Muscle of arm (tissue), 14 donors: ENCODE results near the gene ZNF398. TPM values are rescaled to one million over a fixed set of nuclear protein-coding genes. Genes with fewer than 3 reads are reported as not detected.
"Not testable (repeated sequence)": the region's sequence is repeated elsewhere in the genome, so short reads cannot be mapped to it uniquely, and the experiment has no call there.

Experiments
- DNase-seq: peaks from one replicate; pipeline ENCODE4 v3.0.0-alpha.2; 2013
- long read RNA-seq, 11 donors: transcript quantifications; one replicate each; lab custom pipeline, GENCODE V29; 2026
- polyA plus RNA-seq, 12 donors: library from polyadenylated mRNA; unstranded; fragments of 120-200 nt; gene quantifications; one replicate each; pipeline ENCODE4 v1.2.1, GENCODE V29; 2013; ENCODE audit not compliant: insufficient read length in 12 of 12

ZNF398 gene, protein sequence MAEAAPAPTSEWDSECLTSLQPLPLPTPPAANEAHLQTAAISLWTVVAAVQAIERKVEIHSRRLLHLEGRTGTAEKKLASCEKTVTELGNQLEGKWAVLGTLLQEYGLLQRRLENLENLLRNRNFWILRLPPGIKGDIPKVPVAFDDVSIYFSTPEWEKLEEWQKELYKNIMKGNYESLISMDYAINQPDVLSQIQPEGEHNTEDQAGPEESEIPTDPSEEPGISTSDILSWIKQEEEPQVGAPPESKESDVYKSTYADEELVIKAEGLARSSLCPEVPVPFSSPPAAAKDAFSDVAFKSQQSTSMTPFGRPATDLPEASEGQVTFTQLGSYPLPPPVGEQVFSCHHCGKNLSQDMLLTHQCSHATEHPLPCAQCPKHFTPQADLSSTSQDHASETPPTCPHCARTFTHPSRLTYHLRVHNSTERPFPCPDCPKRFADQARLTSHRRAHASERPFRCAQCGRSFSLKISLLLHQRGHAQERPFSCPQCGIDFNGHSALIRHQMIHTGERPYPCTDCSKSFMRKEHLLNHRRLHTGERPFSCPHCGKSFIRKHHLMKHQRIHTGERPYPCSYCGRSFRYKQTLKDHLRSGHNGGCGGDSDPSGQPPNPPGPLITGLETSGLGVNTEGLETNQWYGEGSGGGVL
- polyA plus RNA-seq = 10 to 100 TPM in 2 of 12 donors, 1 to 10 TPM in 9, not detected in 1; 4.0 to 12.9 (median 9.1) TPM
- long read RNA-seq, donor 1, partial matches to known transcripts = 7 of 10 reads
- long read RNA-seq, donor 1, other reads (novel, unspliced or antisense) = 0 of 10 reads
- long read RNA-seq, donor 2, partial matches to known transcripts = 0 of 2 reads
- long read RNA-seq, donor 2, other reads (novel, unspliced or antisense) = 0 of 2 reads
- long read RNA-seq, donor 3, partial matches to known transcripts = 0 of 1 reads
- long read RNA-seq, donor 3, other reads (novel, unspliced or antisense) = 0 of 1 reads
- long read RNA-seq, donor 4, partial matches to known transcripts = 0 of 1 reads
- long read RNA-seq, donor 4, other reads (novel, unspliced or antisense) = 0 of 1 reads
- long read RNA-seq, donor 5, partial matches to known transcripts = 0 of 1 reads
- long read RNA-seq, donor 5, other reads (novel, unspliced or antisense) = 0 of 1 reads
- long read RNA-seq, donor 6, partial matches to known transcripts = 0 of 1 reads
- long read RNA-seq, donor 6, other reads (novel, unspliced or antisense) = 0 of 1 reads
- long read RNA-seq, donor 7 = 0 reads
- long read RNA-seq, donor 8, partial matches to known transcripts = 0 of 1 reads
- long read RNA-seq, donor 8, other reads (novel, unspliced or antisense) = 0 of 1 reads
- long read RNA-seq, donor 9, partial matches to known transcripts = 0 of 1 reads
- long read RNA-seq, donor 9, other reads (novel, unspliced or antisense) = 0 of 1 reads
- long read RNA-seq, donor 10, partial matches to known transcripts = 0 of 1 reads
- long read RNA-seq, donor 10, other reads (novel, unspliced or antisense) = 0 of 1 reads
- long read RNA-seq, donor 11, transcript ZNF398-202 (6 exons, 2,860 nt) = major isoform, 5 of 5 reads
- long read RNA-seq, donor 11, partial matches to known transcripts = 0 of 5 reads
- long read RNA-seq, donor 11, other reads (novel, unspliced or antisense) = 0 of 5 reads

DNA sequence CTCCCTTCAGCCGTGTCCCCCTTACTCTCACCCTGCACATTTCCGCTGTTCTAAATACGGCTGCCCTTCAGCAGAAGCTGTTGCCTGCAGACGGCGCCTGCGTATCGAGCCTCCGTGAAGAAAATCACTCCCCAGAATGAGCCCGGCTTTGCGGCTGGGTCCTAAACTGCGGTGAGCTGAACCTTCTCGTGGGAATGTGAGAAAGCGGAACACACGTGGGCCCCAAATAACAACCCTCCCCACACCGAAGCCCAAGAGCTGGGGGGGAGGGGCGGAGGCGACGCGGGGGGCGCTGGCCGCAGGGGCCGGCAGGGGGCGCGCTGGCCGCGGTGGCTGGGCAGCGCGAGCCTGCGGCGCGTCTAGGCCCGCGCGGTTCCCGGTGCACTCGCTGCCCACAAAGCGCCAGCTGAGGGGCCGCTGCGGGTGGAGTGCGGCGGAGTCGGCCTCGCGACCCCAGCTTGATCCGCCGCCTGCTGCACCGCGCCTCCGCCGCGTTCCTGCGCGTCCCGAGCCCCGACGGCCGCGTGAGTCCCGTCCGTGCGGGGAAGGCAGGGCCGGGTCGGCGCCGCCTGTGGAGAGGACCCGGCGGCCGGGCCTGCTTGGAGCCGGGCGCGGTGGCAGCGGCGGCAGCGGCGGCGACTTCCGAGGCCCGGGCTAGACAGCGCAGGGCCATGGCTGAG is at the start of gene ZNF398:
Gene ZNF398, plus strand, starts transcription at position 382 of the 680 bp plus-strand sequence. Its CDS starts 290 bp downstream, at position 672.
- peak; percentile 73 for DNase-seq

- DNase-seq = no peak
Observed at GRCh38 chr7:149099058-149099457, 48.2 kb upstream of the ZNF398 start.

DNA sequence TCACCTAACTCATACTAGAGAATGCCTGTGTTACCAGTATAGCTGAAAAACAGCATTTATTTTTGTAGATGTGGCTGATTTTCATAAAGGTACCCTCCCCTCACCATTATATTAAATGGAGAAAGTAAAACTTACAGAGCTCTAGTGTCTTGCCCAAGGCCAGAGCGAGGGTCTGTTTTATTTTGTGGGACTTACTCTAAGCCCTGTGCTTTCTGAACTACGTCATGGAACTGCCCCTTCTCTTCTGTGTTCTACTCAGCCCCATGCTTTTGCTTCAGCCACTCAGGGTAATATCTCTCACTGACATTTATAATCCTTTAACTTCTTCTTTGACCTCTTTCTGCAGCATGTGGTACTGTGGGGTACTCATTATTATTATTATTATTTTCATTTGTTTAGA is 46.4 kb upstream of the ZNF398 start:
- DNase-seq = no peak

DNA sequence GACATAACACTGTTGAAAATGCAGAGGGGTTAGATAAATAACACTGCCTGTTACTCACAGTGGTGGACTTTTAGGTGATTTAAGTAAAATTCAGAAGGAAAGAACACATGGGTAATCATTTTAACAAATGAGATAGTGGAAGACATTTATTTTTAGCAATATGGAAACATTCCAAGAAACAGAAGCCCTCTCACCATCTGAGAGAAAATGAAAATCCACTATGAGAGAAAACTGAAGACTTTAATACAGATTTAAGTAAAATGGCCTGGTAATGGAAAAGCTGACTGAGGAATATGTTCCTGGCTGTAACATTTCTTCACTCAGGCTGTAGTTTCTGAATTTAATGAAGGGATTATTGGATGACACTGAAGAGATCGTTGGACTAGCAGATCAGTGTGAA is 44.6 kb upstream of the ZNF398 start:
- peak; percentile 28 for DNase-seq

- DNase-seq = no peak
Observed at GRCh38 chr7:149103424-149103823, 43.8 kb upstream of the ZNF398 start.

DNA sequence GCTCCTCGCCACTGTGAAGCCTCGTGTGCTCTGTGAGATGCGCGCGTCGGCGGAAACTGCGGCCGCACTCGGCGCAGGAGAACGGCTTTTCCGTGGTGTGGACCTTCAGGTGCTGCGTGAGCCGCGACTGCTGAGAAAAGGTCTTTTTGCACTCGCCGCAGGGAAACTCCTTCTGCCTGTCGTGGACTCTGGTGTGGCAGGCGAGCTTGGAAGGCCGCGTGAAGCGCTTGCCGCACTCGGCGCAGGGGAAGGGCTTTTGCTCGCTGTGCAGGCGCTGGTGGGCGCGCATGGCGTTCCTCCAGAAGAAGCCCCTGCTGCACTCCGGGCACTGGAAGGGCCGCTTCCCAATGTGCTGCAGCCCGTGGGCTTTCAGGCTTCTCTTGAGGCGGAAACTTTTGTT is 43.0 kb upstream of the ZNF398 start:
- no peak for DNase-seq

DNA sequence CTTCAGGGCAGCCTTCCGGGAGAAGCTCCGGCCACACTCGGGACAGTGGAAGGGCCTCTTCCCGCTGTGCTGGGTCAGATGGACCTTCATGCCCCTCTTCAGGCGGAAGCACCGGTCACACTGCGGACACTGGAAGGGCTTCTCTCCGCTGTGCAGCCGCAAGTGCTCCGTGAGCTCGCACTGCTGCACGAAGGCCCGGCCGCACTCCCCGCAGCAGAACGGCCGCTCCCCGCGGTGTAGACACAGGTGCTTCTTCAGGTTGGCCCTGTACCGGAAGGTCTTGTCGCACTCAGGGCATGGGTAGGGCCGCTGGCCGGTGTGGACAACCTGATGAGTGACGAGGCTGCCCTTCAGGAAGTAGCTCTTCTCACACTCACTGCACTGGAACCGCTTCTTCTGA is 42.5 kb upstream of the ZNF398 start:
- no peak for DNase-seq

GRCh38 chr7:149109969-149110368 is 37.3 kb upstream of the ZNF398 start:
- no peak for DNase-seq

GRCh38 chr7:149125189-149125862 is 21.9 kb upstream of the ZNF398 start:
- no peak for DNase-seq

- DNase-seq = peak; percentile 95
Observed at GRCh38 chr7:149125863-149126661, 21.2 kb upstream of the ZNF398 start, which contains the start of gene ZNF425. Gene ZNF425 (minus strand): TSS chr7:149126324. CDS start chr7:149126213, 111 bp downstream.

DNA sequence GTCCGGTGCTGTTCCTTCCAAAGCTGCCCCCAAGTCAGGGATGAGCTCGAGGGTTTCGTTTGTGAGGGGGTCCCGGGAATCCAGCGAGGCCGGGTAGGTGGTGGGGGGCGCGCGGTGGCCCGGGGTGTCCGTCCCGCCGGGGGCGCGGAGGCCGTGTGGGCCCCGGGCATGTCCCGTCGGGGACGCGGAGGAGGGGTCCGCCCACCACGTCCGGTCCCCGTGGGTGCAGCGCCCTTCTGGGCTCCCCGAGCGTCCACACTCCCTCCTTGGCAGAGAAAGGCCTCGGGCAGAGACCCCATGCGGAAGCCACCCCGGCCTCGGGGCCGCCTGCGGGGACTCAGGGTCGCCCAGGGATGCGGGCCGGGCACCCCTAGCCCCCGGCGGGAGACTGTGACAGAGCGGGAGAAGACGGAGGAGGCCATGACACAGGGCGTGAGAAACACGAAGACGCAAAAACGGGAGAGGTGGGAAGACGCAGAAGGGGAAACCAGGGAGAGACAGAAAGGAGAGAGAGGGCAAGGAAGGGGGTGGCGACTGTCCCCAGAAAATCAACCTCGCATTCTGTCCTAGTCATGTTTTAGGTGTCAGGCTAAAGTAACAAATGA is 20.5 kb upstream of the ZNF398 start:
- peak; percentile 67 for DNase-seq

DNA sequence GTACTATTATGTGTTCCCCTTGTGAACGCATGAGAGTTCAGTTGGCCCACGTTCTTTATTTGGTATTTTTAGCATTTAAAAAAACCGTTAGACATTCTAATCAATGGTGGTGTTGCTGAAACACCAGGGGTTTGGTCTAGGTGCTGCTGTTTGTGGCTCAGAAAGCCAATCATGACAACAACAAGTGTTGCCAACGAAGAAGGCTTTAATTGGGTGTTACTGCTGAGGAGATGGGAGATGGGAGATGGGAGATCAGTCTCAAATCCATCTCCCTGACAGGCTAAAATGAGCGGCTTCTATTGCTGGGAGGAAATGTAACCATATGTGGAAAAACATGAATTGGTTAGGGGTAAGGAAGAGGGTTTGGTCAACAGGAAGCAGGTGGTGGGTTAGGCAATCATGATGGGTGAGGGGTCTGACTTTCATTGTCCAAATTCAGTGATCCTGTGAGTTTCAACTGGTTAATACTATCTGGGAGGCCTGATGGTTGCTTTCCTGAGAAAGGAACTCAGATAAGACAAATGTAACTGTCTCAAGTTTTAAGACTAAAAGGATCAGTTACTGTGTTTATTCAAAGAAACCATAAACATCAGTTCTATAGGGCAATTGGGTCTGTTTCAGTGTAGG is 16.6 kb upstream of the ZNF398 start:
- DNase-seq = no peak

GRCh38 chr7:149133028-149133710 is 14.1 kb upstream of the ZNF398 start:
- no peak for DNase-seq

DNA sequence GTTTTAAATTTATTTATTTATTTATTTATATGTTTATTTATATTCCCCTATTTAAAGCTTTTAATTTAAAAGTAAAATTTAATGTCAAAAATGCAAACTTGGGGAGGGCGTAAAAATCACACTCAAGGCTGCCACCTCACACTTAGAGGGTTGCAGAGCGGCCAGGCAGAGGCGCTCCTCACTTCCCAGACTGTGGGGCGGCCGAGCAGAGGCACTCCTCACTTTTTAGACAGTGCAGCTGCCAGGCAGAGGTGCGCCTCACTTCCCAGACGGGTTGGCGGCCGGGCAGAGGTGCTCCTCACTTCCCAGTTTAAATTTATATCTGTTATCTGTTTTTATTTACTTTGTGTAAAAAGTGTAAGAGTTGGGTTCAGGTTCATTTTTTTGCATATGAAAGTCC is 11.1 kb upstream of the ZNF398 start:
- DNase-seq = no peak

- no peak for DNase-seq
Observed at GRCh38 chr7:149140831-149141230, 6.4 kb upstream of the ZNF398 start.

DNA sequence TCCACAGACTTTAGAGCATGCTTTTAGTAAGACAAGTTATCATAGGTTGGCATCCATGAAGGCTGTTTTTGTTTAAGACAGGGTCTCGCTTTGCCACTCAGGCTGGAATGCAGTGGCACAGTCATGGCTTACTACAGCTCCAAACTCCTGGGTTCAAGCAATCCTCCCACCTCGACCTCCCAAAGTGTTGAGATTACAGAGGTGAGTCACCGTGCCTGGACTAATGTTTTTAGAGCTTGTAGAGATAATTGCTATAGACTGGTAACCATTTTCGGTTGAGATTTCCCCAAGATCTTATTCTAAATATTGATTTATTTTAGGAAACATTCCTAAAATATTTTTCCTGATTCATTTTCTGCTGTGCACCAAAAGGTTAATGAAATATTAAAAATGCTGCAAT is 5.4 kb upstream of the ZNF398 start:
- no peak for DNase-seq

GRCh38 chr7:149144436-149144922 is 2.8 kb upstream of the ZNF398 start:
- not testable (repeated sequence) for DNase-seq
